ENCODE results near the gene RAMP1.

The RAMP1 gene

GRCh38 chr2:237901932-237902850 is 42.8 kb downstream of the RAMP1 start:
- Histone ChIP-seq H3K27me3 (ENCODE audit: insufficient read depth, low read depth, severe bottlenecking) (no peaks in the 10 kb centered on the region), H3K27ac (no peak overlapping the region), H3K9me3 (ENCODE audit: severe bottlenecking) (no peaks in the 10 kb centered on the region), H3K4me3 (ENCODE audit: low read depth, low read length) (no peak overlapping the region), H3K36me3 (no peaks in the 10 kb centered on the region)
- no peak for DNase-seq
- no peak for TF ChIP-seq CTCF (IDR thresholded peaks at IDR 0.05; ENCODE audit: low read depth, low read length)

- H3K9me3 ChIP-seq (ENCODE audit: severe bottlenecking): no peaks in the 10 kb centered on the region
- no peak for DNase-seq
- no peak overlapping the region for H3K4me3 ChIP-seq (ENCODE audit: low read depth, low read length)
- H3K27me3 ChIP-seq (ENCODE audit: insufficient read depth, low read depth, severe bottlenecking): no peaks in the 10 kb centered on the region
- no peaks in the 10 kb centered on the region for H3K36me3 ChIP-seq
- TF ChIP-seq CTCF (IDR thresholded peaks at IDR 0.05; ENCODE audit: low read depth, low read length): no peak
- H3K27ac ChIP-seq: no peak overlapping the region
These were observed 45.6 kb downstream of the RAMP1 start for GRCh38 chr2:237904831-237905599.

GRCh38 chr2:237907144-237907543 is 47.7 kb downstream of the RAMP1 start:
- no peak overlapping the region for H3K4me3 ChIP-seq (ENCODE audit: low read depth, low read length)
- H3K27me3 ChIP-seq (ENCODE audit: insufficient read depth, low read depth, severe bottlenecking): no peaks in the 10 kb centered on the region
- H3K36me3 ChIP-seq: no peaks in the 10 kb centered on the region
- H3K27ac ChIP-seq: no peak overlapping the region
- TF ChIP-seq CTCF (IDR thresholded peaks at IDR 0.05; ENCODE audit: low read depth, low read length): no peak
- DNase-seq: no peak
- no peaks in the 10 kb centered on the region for H3K9me3 ChIP-seq (ENCODE audit: severe bottlenecking)

- no peak for TF ChIP-seq CTCF (IDR thresholded peaks at IDR 0.05; ENCODE audit: low read depth, low read length)
- Histone ChIP-seq H3K36me3 (no peaks in the 10 kb centered on the region), H3K27ac (no peak overlapping the region), H3K4me3 (ENCODE audit: low read depth, low read length) (no peak overlapping the region), H3K9me3 (ENCODE audit: severe bottlenecking) (no peaks in the 10 kb centered on the region), H3K27me3 (ENCODE audit: insufficient read depth, low read depth, severe bottlenecking) (no peaks in the 10 kb centered on the region)
- no peak for DNase-seq
These were observed 49.8 kb downstream of the RAMP1 start for GRCh38 chr2:237909075-237909695.

GRCh38 chr2:237909801-237910475 is 50.5 kb downstream of the RAMP1 start:
- no peaks in the 10 kb centered on the region for H3K27me3 ChIP-seq (ENCODE audit: insufficient read depth, low read depth, severe bottlenecking)
- no peak for DNase-seq
- no peaks in the 10 kb centered on the region for H3K36me3 ChIP-seq
- no peaks in the 10 kb centered on the region for H3K9me3 ChIP-seq (ENCODE audit: severe bottlenecking)
- no peak for TF ChIP-seq CTCF (IDR thresholded peaks at IDR 0.05; ENCODE audit: low read depth, low read length)
- no peak overlapping the region for H3K27ac ChIP-seq
- H3K4me3 ChIP-seq (ENCODE audit: low read depth, low read length): no peak overlapping the region
